ENCODE results near the gene NAA38.

The NAA38 gene

DNA sequence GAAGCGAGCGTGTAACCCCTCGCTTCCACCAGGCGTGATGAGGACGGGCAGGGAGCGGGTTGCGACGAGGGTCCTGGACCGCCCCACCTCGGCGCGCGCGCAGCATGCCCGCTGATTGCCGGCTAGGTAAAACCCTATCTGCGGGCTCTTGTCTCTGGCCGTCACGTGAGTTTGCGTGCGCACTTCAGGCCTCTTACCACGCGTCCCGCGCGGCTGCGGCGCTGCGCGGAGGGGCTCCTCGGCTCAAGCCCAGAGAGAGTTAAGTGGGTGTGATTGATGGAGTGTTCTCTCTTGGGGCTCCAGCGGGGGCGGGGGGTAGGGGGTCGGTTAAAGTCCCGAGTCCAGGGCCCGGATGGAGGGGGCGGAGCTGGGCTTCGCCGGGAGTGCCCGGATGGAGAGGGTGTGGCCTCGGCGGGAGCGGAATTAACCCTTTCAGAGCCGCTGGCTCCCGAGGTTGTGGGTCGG, 15.4 kb downstream of the NAA38 start:
- DNase-seq (ENCODE audit: insufficient read length, low spot score) (peak; percentile 73), FAIRE-seq (no peak)
- TF ChIP-seq, protein P1, sequence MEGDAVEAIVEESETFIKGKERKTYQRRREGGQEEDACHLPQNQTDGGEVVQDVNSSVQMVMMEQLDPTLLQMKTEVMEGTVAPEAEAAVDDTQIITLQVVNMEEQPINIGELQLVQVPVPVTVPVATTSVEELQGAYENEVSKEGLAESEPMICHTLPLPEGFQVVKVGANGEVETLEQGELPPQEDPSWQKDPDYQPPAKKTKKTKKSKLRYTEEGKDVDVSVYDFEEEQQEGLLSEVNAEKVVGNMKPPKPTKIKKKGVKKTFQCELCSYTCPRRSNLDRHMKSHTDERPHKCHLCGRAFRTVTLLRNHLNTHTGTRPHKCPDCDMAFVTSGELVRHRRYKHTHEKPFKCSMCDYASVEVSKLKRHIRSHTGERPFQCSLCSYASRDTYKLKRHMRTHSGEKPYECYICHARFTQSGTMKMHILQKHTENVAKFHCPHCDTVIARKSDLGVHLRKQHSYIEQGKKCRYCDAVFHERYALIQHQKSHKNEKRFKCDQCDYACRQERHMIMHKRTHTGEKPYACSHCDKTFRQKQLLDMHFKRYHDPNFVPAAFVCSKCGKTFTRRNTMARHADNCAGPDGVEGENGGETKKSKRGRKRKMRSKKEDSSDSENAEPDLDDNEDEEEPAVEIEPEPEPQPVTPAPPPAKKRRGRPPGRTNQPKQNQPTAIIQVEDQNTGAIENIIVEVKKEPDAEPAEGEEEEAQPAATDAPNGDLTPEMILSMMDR (IDR thresholded peaks at IDR 0.05; ENCODE audit: insufficient read depth, missing control alignments): no peak

DNA sequence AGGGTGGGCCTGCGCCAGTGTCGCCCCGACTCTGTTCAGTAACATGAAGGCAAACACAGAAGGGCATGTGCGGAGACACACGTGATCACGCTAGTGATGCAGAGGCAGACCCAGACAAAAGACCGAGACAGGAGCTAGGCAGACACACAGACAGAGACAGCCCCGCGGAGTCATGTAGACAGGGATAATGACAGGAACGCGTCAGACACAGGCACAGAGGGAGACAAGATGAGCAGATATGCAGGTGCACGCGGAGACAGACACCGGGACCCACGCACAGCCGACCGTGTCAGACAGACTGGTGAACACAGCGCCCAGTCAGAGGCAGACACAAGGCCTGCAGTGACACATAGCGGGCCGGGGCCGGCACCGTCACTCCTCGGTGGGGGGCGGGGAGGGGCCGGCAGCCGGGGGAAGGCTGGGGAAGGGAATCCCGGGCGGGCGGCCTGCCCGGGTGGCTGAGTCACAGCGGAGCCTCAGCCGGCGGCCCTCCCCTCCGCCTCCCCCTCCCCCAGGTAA, 15.9 kb downstream of the NAA38 start:
- TF ChIP-seq, protein P1 (IDR thresholded peaks at IDR 0.05; ENCODE audit: insufficient read depth, missing control alignments): no peak
- no peak for DNase-seq (ENCODE audit: insufficient read length, low spot score)

DNA sequence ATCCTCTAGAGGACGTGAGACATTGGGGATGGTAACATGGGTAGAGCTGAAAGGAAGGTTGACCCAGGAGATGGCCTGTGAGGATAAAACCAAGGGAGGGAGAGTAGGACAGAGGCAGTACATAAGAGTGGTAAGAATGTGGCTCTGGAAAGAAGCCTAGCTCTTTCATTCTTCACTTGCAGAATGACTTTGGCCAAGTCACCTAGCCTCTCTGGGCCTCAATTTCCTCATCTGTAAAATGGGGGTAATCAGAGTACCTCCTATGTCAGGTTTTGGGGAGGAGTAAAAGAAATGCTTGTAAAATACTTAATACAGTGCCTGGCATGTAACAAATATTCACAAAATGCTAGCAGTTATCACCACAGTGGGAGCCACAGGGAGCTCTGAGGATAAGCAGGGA, 16.5 kb downstream of the NAA38 start:
- TF ChIP-seq, protein P1 (IDR thresholded peaks at IDR 0.05; ENCODE audit: insufficient read depth, missing control alignments): no peak
- FAIRE-seq (no peak), DNase-seq (ENCODE audit: insufficient read length, low spot score) (no peak)

More for the DNA sequence above, 15.9 kb downstream of the NAA38 start:
- FAIRE-seq: no peak

DNA sequence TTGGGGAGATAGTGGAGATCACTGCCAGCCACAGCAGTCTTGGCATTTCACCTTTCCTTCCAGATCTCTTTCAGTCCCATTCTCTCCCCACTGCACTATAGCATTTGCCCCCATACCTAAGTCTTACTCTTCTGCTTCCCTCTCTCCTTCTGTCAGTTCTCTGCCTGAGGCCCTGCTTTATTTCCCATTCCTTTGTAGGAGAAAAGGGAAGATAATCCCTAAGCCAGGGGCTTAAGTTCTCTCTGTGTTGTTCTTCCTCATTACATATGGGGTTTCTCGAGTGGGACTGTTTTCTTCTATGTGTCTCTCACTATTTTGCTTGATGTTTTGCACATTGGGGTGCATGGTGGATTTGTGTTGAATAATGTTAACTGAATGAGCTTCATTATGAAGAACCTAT, 16.9 kb downstream of the NAA38 start:
- TF ChIP-seq, protein P1 (IDR thresholded peaks at IDR 0.05; ENCODE audit: insufficient read depth, missing control alignments): no peak
- no peak for DNase-seq (ENCODE audit: insufficient read length, low spot score)

DNA sequence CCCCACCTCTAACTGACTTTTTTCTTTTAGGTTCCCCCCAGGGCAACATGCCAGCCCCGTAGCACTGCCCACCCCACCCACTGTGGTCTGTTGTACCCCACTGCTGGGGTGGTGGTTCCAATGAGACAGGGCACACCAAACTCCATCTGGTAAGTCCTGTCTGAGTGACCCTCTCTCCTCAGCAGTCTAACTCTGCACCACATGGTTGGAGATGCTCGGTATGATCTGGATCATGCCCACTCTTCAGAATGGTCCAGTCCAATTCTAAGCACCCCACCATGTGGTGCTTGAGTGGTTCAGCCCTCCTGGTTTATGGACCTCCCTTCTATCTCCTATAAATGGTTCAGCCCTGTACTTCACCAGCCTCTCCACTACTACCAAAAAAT, 17.5 kb downstream of the NAA38 start:
- TF ChIP-seq, protein P1 (IDR thresholded peaks at IDR 0.05; ENCODE audit: insufficient read depth, missing control alignments): no peak
- DNase-seq (ENCODE audit: insufficient read length, low spot score) (no peak), FAIRE-seq (no peak)

More for the DNA sequence above, 16.9 kb downstream of the NAA38 start:
- FAIRE-seq: no peak

DNA sequence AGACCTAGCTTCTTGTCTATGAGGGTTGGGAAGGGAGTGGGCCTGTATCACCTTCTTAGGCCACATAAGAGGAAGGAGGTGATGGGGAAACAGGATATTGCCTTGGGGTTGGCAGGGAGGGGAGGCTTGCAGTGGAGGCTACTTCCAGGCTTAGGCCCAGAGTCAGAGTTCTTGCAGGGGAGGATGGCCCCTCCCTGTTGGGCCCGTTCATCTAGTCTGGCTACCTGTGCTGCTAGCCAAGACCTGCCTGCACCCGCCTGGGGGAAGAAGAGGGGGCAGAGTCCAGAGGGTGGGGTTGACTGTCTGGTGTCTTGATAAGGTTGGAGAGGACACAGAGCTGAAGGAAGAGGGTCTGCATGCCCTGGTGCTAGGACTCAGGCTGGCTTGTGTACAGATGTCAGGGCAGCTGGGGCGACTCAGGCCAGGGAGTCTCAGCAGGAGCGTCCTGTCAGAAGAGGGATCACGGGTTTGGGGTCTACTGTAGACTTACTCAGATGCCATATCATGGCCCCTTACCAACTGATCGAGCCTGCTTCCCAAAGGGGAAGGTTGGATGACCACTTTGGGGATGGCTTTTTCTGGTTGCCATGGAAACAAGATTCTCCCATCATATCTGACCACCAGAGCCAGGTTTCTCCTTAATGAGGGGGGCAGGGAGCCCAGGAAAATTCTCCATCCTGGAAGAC, 18.0 kb downstream of the NAA38 start:
- no peak for DNase-seq (ENCODE audit: insufficient read length, low spot score)
- TF ChIP-seq, protein P1 (IDR thresholded peaks at IDR 0.05; ENCODE audit: insufficient read depth, missing control alignments): no peak
- FAIRE-seq: no peak

Measured in D721Med (cell line).